Stomach smooth muscle (tissue), 2 donors: ENCODE measurements around the gene DOCK9.
A peak's percentile ranks its signal among the peaks of the same experiment; 100 is the strongest.

Source experiments
- H3K27ac ChIP-seq: one replicate; pipeline ENCODE4 v1.7.0; 2013; ENCODE audit warnings: mild to moderate bottlenecking, low read length, inconsistent platforms
- H3K27me3 ChIP-seq, 2 donors: one replicate each; pipeline ENCODE4 v1.7.0; 2013; ENCODE audit warnings: low read length in 2 of 2; ENCODE audit not compliant: insufficient read depth in 2 of 2, control insufficient read depth in 1 of 2
- H3K36me3 ChIP-seq, 2 donors: one replicate each; pipeline ENCODE4 v1.7.0; 2013; ENCODE audit warnings: low read length in 2 of 2; ENCODE audit not compliant: control insufficient read depth in 2 of 2, insufficient read depth in 2 of 2
- H3K4me1 ChIP-seq: one replicate; pipeline ENCODE4 v1.7.0; 2013; ENCODE audit warnings: low read length; ENCODE audit not compliant: control insufficient read depth, insufficient read depth
- H3K4me3 ChIP-seq, 2 donors: one replicate each; pipeline ENCODE4 v1.7.0; 2013; ENCODE audit warnings: low read length in 2 of 2
- H3K9ac ChIP-seq, 2 donors: one replicate each; pipeline ENCODE4 v1.7.0; 2013; ENCODE audit warnings: low read length in 2 of 2, mild to moderate bottlenecking in 1 of 2
- H3K9me3 ChIP-seq, 2 donors: one replicate each; pipeline ENCODE4 v1.7.0; 2013; ENCODE audit warnings: low read length in 2 of 2; ENCODE audit not compliant: control insufficient read depth in 2 of 2
- donor health status: healthy.
- donor health status: Pancreatic carcinoma.

Gene DOCK9

DNA sequence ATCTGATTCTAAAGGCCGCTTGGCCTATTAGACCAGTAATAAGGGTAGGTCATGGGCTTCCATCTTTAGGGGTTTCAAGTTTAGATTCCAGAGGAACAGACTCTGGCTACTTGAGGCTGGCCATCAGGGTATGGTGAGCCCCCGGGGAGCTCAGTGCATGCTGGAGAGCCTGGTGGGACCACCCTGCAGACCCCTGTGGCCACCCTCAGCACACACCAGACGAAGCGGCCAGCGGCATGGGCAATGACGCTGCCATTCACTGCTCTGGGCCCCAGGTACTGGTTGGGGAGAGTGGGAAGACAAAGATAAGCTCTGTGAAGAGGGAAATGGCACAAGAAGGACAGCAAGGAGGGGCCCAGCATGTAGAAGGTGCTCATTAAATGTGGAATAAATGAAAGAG is 126.6 kb downstream of the DOCK9 start:
- Histone ChIP-seq H3K4me3 (no peak overlapping the region), H3K9ac (no peak overlapping the region), H3K27me3 (no peaks in the 10 kb centered on the region), H3K9me3 (no peaks in the 10 kb centered on the region), H3K36me3 (peaks cover 22 to 28% of the 10 kb centered on the region in 2 donors), H3K27ac (no peak overlapping the region), H3K4me1 (peaks cover 11% of the 10 kb centered on the region)

DNA sequence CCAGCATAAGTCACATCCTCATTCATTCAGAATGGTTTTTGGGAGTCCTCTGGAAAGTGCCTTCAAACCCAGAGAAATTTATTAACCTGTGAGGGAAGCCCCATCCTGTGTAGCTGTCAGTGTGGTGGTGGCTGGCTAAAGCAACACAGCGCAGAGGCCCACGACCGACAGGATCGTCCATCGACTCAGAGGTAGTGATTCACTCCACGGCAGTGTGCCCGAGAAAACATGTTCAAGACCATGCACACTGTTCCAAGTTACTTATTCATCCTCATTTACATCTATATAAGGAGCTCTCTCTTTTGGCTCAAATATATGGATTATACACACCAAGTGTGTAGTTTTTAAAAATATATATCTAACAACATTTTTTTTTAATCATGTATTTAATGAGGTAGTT is 129.1 kb downstream of the DOCK9 start:
- Histone ChIP-seq H3K27ac (no peak overlapping the region), H3K36me3 (peaks cover 16 to 26% of the 10 kb centered on the region in 2 donors), H3K27me3 (no peaks in the 10 kb centered on the region), H3K4me1 (peaks cover 10% of the 10 kb centered on the region), H3K9me3 (no peaks in the 10 kb centered on the region), H3K4me3 (no peak overlapping the region), H3K9ac (no peak overlapping the region)

DNA sequence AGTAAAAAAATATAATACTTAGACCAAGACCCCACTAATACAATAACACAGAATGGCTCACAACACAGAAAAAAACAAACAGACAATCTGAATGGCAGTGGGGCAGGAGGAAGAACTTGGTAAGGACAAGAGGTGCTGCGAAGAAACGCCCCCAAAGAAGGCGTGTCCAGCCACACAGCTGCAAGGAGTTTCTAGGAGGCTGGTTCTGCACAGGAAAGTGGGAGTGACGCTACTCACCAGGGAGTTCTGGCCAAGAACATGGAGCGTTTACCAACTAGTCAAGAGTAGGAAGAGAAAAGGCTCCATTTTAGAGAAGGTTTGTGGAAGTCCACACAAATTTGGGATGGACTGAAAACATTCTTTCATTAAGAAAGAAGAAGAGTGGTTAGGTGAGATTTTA is 130.1 kb downstream of the DOCK9 start:
- peaks cover 20 to 26% of the 10 kb centered on the region in 2 donors for H3K36me3 ChIP-seq
- peaks cover 7% of the 10 kb centered on the region for H3K4me1 ChIP-seq

DNA sequence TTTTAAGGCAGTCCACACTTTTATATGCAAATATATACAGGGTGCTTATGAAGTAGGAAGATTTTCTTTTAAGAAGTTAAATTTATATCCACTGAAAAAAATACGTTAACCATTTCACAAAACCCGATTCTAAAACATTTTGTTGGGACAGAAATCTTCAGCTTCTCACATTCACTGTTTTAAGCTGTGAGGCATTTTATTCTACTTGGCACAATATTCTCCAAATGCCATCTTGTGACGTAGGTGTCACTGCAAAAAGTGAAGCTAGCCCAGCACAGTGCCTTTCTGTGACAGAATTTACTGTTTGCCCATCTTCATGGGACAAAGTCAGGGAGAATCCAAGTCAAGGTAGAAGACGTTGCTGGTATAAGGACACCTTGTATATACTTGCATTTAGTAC is 130.9 kb downstream of the DOCK9 start:
- H3K9me3 ChIP-seq: no peaks in the 10 kb centered on the region
- no peak overlapping the region for H3K4me3 ChIP-seq
- peaks cover 2% of the 10 kb centered on the region for H3K4me1 ChIP-seq
- H3K36me3 ChIP-seq: peaks cover 20 to 26% of the 10 kb centered on the region in 2 donors
- no peak overlapping the region for H3K27ac ChIP-seq
- H3K9ac ChIP-seq: no peak overlapping the region
- H3K27me3 ChIP-seq: no peaks in the 10 kb centered on the region

More for the DNA sequence above, 130.1 kb downstream of the DOCK9 start:
- no peak overlapping the region for H3K9ac ChIP-seq
- no peaks in the 10 kb centered on the region for H3K27me3 ChIP-seq
- H3K9me3 ChIP-seq: no peaks in the 10 kb centered on the region
- H3K4me3 ChIP-seq: no peak overlapping the region
- no peak overlapping the region for H3K27ac ChIP-seq

GRCh38 chr13:98846521-98846920 is 131.3 kb downstream of the DOCK9 start:
- no peak overlapping the region for H3K9ac ChIP-seq
- H3K27me3 ChIP-seq: no peaks in the 10 kb centered on the region
- no peaks in the 10 kb centered on the region for H3K9me3 ChIP-seq
- peaks cover 20 to 26% of the 10 kb centered on the region in 2 donors for H3K36me3 ChIP-seq
- no peak overlapping the region for H3K4me3 ChIP-seq
- H3K4me1 ChIP-seq: peaks cover 2% of the 10 kb centered on the region
- H3K27ac ChIP-seq: no peak overlapping the region

- Histone ChIP-seq H3K9ac (no peak overlapping the region), H3K4me1 (peaks cover 2% of the 10 kb centered on the region), H3K27ac (no peak overlapping the region), H3K36me3 (peaks cover 18 to 23% of the 10 kb centered on the region in 2 donors), H3K27me3 (no peaks in the 10 kb centered on the region), H3K9me3 (no peaks in the 10 kb centered on the region), H3K4me3 (no peak overlapping the region)
Measured at GRCh38 chr13:98845742-98846141, 132.1 kb downstream of the DOCK9 start.

- H3K4me3 ChIP-seq: no peak overlapping the region
- H3K9me3 ChIP-seq: no peaks in the 10 kb centered on the region
- H3K27me3 ChIP-seq: no peaks in the 10 kb centered on the region
- H3K4me1 ChIP-seq: peaks cover 2% of the 10 kb centered on the region
- H3K36me3 ChIP-seq: peaks cover 18 to 20% of the 10 kb centered on the region in 2 donors
- no peak overlapping the region for H3K9ac ChIP-seq
- no peak overlapping the region for H3K27ac ChIP-seq
Measured at GRCh38 chr13:98844021-98844420, 133.8 kb downstream of the DOCK9 start.

DNA sequence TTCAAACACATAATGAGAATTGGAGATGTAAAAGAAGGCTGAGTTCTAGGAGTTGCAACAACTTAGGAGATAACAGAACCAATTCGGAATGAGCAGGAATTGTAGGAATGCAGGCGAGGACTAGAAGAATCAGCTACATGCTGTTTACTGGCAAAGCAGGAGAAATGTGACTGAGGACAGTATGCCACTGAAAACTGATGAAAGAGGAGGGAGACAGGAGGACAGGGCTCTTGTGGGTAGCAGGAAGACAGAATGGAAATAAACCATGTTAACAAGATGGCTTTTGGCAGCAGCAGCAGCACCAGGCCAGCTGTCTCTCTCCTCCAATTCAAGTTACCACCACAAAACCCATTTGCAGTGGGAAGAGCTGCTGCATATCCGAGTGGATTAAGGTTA is 134.4 kb downstream of the DOCK9 start:
- H3K4me3 ChIP-seq: no peak overlapping the region
- H3K27ac ChIP-seq: peak overlapping the region; percentile 2
- H3K9me3 ChIP-seq: no peaks in the 10 kb centered on the region
- peaks cover 18 to 20% of the 10 kb centered on the region in 2 donors for H3K36me3 ChIP-seq
- no peak overlapping the region for H3K9ac ChIP-seq
- no peaks in the 10 kb centered on the region for H3K27me3 ChIP-seq
- H3K4me1 ChIP-seq: peaks cover 2% of the 10 kb centered on the region

- no peaks in the 10 kb centered on the region for H3K27me3 ChIP-seq
- peaks cover 15 to 18% of the 10 kb centered on the region in 2 donors for H3K36me3 ChIP-seq
- peak overlapping the region; percentile 2 for H3K27ac ChIP-seq
Measured at GRCh38 chr13:98842858-98843481, 134.9 kb downstream of the DOCK9 start.

GRCh38 chr13:98842070-98842469 is 135.8 kb downstream of the DOCK9 start:
- Histone ChIP-seq H3K27ac (no peak overlapping the region), H3K4me1 (peaks cover 2% of the 10 kb centered on the region), H3K9ac (no peak overlapping the region), H3K4me3 (no peak overlapping the region), H3K36me3 (peaks cover 15 to 21% of the 10 kb centered on the region in 2 donors), H3K27me3 (no peaks in the 10 kb centered on the region), H3K9me3 (no peaks in the 10 kb centered on the region)

More at GRCh38 chr13:98842858-98843481, 134.9 kb downstream of the DOCK9 start:
- H3K4me1 ChIP-seq: peaks cover 2% of the 10 kb centered on the region
- no peaks in the 10 kb centered on the region for H3K9me3 ChIP-seq
- no peak overlapping the region for H3K9ac ChIP-seq
- no peak overlapping the region for H3K4me3 ChIP-seq
